Stomach (tissue), 4 donors: ENCODE measurements around the gene LHFPL3.

Experiments used
- POLR2A ChIP-seq, 4 donors: fragments of 450-650 bp; IDR thresholded peaks; one replicate each; pipeline ENCODE4 v1.6.1; 2016; ENCODE audit warnings: antibody characterized with exemption in 4 of 4, control low read depth in 2 of 4, mild to moderate bottlenecking in 1 of 4, moderate library complexity in 1 of 4
- POLR2AphosphoS5 ChIP-seq, 3 donors: sonication (generic); formaldehyde crosslinking; IDR thresholded peaks; one replicate each; pipeline ENCODE4 v1.6.1; 2016; ENCODE audit warnings: antibody characterized with exemption in 3 of 3
- TF ChIP-seq, protein P1 (sequence below), 7 experiments: fragments of 450-650 bp in 4 of 7; fragments of 200-600 bp in 3 of 7; sonication (generic) in 3 of 7; IDR thresholded peaks; one replicate each; pipeline ENCODE4 v1.5.1; 2016 to 2019; ENCODE audit warnings: antibody characterized with exemption in 7 of 7, control low read depth in 2 of 7, mild to moderate bottlenecking in 1 of 7

- TF ChIP-seq POLR2A (IDR thresholded peaks at IDR 0.05) (no peak), POLR2AphosphoS5 (IDR thresholded peaks at IDR 0.05) (no peak)
- TF ChIP-seq, protein P1, sequence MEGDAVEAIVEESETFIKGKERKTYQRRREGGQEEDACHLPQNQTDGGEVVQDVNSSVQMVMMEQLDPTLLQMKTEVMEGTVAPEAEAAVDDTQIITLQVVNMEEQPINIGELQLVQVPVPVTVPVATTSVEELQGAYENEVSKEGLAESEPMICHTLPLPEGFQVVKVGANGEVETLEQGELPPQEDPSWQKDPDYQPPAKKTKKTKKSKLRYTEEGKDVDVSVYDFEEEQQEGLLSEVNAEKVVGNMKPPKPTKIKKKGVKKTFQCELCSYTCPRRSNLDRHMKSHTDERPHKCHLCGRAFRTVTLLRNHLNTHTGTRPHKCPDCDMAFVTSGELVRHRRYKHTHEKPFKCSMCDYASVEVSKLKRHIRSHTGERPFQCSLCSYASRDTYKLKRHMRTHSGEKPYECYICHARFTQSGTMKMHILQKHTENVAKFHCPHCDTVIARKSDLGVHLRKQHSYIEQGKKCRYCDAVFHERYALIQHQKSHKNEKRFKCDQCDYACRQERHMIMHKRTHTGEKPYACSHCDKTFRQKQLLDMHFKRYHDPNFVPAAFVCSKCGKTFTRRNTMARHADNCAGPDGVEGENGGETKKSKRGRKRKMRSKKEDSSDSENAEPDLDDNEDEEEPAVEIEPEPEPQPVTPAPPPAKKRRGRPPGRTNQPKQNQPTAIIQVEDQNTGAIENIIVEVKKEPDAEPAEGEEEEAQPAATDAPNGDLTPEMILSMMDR (IDR thresholded peaks at IDR 0.05), result no peak
Measured at GRCh38 chr7:104894314-104894713, 565.9 kb downstream of the LHFPL3 start.
